DMS53 (cell line): ENCODE measurements around the gene BAIAP2.
A peak's percentile ranks its signal among the peaks of the same experiment; 100 is the strongest.

Experiments used
- DNase-seq: peaks from one replicate; lab custom pipeline; 2025; lab: John Stamatoyannopoulos, UW

BAIAP2 gene

DNA sequence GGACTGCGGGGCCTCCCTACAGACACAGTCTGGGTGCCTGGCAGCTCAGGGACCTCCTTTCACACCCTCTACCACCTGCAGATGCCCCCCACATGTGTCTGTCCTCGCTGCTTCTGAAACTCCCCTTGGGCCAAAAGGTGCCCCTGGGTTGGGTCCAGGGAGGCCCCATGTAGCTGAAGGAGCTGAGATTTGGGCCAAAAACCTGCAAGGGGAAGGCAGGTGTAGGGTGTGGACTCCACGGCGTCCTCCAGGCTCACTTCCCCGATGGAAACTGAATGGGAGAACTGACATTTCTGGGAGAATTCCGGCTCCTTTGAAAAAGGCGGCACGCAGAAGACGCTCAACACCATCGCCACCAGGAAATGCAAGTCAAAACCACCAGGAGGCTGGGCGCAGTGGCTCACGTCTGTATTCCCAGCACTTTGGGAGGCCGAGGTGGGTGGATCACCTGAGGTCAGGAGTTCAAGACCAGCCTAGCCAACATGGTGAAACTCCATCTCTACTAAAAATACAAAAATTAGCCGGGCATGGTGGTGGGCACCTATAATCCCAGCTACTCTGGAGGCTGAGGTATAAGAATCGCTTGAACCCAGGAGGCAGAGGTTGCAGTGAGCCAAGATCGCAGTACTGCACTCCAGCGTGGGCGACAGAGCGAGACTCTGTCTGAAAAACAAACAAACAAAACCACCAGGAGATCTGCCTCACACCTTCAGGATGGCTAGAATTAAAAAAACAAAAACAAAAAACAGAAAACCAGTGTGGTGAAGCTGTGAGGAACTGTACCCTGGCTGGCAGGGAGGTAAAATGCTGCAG, 13.2 kb upstream of the BAIAP2 start:
- no peak for DNase-seq

DNA sequence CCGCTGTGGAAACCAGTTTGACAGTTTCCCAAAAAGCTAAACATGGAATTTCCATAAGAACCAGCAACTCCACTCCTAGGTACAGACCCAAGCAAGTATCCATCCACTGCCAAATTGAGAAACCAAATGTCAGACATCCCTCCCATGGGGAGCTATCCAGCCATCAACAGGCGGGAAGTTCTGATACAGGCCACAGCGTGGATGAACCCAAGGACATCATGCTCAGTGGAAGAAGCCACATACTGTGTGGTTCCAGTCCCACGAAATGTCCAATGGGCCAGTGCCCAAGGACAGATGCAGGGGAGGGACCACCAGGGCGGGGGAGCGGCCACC, 12.6 kb upstream of the BAIAP2 start:
- DNase-seq = peak; percentile 33

DNA sequence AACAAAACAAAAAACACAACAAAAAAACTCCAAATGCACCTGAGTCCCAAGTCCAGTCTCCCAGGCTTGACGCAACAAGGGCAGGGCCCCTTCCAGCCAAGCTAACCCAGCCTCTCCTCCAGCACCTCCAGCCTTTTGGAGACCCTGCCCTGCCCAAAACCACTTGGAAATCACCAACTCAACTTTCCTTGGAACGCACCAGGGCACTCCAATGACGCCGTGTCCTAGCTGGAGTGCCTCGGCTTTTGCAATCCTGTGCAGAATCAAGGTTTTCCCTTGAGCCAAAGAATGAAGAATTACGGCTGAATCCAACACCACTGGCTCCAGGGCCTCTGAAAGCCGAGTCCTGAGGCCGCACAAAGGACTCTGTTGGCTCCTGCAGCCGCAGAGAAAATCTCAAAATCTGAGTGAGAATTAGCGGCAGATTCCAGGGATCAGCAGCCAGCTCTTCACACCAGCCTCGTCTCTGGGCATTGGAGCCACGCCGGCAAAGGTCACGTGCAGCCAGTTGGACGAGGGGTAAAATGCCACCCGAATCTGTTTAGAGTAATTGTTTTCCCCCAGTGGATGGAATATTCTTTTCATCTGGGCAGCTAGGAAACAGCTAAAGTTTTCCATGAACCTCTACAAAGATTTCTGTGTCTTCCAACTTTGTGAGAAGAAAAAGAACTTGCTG, 9.7 kb upstream of the BAIAP2 start:
- DNase-seq = no peak

DNA sequence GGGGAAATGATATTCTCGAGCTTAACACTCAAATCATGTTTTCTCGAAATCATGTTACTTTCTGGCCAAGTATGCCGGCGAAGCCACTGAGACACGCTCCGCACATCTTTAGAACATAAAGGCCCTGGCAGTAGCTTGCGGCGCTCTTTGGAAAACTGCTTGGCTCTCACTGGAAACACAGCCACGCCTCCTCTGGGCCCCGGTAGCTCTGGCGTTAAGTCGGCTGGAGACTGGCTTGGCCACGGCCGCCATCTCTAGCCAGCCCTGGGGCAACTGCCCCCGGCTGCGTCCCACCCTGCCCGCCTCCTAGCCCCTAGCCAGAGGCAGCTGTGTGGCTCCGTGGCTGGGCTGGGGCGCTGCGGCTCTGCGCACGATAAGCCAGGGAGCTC, 9.2 kb upstream of the BAIAP2 start:
- DNase-seq = no peak

DNA sequence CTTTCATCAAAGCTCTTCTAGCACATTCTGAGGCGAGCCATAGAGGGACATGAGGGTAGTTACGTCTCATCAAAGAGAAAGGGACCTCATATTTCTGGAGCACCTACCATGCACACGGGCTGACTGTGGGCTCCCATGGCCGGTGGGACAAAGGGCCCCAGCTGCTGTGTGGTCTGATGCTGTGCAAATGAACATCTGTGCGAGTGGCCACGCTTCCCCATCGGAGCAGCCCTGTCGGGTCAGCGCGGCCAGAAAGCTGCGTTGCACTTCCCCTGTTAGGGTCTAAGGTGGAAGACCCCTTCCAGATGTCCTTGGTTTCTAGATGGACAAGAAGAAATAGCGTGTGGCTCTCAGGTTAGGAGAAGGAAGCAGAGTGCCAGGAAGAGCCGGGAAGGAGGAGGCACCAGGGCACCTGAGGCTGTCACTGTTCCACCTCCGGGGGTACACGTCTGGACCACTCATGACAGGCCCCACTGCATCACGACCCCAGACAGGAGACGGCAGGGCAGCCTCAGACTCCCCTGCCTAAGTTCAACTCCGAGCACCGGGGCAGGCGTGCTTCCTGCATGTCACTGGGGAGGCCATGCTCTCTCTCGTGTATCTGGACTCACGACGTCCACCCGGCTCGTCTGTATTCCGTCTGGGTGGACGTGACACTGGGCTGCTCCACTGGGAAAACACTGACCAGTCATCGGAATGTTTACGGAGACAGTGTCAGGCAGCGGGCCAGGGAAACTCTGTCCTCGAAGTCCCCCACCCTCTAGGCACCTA, 8.5 kb upstream of the BAIAP2 start:
- no peak for DNase-seq

DNA sequence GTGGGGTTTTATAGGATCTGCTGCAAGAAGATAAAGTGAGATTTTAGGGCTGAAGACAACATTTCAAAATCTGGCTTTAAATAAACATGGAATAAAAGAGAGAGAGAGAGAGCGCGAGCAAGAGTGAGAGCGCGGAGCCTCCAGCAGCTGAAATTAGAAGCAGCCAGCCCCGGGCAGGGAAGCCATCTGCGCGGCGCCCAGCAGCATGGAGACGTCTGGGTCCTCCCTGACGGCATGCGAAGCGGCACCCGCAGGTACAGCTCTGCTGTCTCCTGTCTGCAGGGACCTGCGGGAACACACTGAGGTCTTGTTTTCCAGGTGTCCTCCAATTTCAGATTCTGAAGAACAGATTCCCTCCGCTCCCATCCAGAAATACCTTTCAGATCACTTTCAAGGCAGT, 7.9 kb upstream of the BAIAP2 start:
- peak; percentile 75 for DNase-seq

DNA sequence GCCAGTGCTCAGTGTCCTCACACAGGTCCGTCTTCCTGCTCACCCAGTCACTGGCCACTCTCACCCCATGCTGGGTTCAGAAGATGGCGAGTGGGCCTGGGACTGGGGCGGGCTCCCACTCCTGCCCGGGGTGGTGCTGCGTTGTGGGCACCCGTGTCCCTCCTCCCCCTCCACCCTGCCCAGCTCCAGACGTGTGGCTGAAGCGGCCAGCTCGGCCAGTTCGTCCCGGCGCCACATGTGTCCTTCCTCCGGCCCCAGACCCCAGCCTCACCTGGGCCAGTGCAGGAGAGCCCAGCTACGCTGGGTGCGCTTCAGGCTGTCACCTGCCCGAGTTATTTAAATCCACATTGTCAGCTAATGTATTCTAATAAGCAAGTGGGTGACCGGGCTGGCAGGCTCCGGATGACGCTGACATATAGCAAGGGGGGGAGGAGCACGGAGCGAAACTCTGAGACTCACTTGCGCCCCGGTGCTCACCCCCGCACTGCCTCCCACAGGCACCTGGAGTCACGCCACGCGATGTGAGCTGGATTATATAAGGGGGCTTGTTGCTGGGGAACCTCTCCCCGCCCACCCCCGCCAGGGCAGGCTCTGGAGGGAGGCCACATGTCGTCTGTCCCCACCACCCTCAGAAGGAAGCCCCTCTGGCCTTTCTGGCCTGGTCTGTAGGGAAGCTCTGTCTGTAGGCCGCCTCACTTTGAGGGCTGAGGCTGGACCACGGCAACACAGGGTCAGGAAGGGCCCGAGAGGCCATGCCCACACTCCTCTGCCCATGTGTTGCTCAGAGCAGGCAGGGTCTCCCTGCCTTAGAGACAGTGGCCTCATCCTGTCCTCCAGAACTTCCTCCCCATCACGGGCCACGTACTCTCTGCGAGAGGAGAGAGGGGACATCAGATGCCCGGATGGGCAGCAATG, 7.1 kb upstream of the BAIAP2 start:
- peak; percentile 80 for DNase-seq

DNA sequence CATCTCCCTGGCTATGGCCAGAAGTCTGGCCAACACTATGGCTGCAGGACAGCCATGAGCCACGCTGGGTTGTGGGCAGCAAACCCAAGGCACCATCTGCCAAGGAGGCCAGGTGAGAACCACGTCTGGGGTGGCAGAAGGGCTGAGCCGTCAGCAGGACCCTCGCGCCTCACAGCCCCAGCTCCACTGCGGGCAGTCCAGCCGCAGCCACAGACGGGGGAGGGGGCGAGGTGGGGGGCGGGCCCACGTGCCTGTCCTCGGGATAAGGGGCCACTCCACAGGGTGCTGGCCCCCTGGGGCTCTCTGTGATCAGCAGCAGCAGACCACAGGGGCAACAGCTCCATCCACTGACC, 6.5 kb upstream of the BAIAP2 start:
- no peak for DNase-seq

DNA sequence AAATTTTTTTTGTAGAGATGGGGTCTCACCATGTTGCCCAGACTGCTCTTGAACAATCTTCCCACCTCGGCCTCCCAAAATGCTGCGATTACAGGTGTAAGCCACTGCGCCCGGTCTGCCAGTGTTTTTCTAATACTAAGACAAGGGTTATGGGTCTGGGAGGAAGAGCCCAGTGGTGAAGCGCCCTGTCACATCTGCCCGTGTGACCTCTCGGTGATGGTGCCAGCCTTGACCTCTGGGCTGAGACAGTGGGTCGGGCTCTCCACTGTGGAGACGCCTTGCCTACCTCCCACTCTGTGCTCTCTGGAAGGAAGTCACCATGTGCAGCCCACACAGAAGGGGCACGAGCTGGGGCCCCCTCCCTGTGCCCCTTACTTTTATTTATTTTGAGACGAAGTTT, 5.1 kb upstream of the BAIAP2 start:
- no peak for DNase-seq

DNA sequence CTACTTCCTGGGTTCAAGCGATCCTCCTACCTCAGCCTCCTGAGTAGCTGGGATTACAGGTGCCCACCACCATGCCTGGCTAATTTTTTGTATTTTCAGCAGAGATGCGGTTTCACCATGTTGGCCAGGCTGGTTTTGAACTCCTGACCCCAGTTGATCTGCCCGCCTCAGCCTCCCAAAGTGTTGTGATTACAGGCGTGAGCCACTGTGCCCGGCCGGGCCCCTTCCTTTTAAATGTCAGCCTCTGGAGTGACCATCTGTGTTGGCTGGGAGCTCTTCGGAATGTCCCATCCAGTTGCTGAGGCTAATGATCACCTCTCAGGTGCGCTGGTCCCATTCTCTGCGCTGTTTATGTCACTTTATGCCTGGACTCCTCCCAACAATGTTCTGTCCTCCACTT, 4.6 kb upstream of the BAIAP2 start:
- peak; percentile 70 for DNase-seq

DNA sequence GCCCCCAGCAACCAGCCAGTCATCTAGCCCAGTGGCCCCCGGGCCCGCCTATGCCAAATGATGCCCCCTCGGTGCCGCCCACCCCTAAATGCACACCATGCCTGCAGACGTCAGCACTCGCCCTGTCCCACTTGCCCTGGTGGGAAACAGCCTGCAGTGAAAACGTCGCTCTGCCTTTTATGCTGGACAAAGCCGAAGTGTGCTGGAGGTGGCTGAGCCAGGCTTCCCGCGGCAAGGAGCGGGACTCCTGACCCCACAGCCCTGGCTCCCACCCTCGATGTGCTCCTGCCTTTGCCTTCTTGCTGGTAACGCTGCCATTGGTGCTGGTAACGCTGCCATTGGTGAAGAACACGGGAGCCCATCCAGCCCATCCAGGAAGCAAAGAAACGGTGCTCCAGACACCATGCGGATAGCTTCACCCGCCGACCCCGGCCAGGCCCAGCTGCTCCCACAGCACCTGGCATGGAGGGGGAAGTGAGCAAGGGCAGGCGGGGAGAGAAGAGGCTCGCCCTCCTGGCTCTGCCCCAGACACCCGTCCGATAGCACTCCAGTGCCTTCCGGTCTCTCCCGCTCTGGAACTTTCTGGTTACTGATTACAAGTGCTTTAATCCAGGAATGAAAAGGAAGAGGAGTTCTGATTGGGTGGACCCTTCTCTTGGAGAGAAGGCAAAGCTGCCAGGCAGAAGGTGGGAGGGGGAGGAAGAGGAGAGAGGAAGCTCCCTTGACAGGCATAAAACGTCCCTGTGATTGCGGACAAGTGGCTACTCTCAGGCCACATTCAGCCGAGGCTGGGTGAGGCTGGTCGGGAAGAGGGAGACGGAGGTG, 4.0 kb upstream of the BAIAP2 start:
- peak; percentile 93 for DNase-seq

DNA sequence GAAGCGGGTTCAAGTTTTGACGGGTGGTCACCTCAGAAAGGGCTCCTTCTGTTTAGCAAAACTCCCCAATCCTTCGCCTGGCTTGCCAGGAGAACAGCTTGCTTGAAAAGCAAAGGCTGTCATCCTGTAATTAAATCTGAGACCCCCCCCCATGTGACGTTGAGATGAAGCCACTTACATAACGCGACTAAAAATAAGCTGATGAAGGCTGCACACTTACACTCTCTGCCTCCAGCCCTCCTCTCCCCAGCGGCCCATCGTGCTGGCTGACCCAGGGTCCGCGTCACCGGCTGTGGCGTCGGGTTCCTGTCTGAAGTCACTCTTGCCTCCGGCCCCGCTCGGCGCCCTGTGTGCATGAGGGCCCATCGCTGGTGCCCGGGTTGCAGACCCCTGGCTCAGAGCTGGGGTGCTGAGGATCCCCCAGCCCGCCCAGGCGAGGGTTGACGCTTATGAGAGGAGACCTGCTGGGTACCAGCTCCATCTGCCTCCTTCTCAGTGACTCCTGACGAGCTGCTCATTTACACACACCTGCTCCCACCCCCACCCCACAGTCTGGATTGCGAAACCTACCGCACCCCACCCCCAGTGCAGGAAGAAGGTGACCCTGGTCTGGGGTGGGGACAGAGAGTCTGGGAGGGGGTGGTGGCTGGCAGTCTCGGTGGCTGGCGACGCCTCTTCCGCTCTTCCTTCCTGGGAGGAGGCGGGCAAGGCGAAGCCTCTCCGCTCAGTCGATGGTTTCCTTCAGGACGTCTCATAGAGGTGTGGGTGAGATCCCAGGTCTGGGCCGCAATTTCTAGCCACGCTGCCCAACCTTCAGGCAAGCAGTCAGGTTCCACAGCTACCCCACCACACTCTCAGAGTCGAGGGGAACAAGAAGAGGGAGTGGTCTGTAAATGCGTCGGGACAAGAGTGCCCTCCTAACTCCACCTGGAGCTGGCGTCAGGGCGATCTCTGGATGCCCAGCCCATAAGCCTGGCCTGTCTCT, 3.1 kb upstream of the BAIAP2 start:
- DNase-seq = no peak

DNA sequence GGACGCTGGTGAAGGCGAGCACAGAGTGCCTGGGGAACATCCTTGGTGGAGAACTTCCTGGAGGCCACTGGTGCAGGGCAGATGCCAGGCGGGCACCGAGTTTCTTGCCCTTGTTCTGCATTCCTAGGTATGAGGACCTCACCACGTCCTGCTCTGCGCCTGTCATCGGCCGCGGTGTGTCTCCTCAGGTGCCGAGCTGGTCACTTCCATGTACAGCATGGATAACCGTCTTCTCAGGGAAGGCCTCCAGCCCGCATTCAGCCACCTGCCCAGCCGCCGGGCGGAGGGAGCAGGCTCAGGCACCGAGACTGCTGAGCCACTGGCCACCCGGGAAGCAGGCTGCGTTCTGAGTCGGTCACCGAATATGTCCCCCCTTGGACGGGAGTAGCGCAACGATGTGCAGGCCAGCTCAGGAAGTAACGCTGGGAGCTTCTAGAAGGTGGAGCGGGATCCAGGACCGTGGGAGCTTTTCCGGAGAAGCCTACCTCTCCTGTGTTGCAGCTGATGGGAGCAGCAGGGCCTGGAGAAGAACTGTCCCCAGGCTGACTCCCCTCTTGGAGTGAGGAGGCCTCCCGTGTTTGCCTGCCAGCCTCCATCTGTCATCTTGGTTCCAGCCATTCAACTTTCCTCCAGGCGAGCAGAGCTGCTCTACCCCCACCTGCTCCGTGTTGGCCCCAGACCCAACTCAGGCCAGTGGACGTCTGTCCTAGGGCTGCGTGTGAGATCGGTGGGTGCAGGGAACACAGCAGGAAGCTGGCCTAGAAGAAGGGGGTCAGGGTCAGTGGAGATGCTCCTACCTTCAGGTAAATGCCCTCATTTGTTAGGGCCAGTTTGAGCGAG, 2.1 kb upstream of the BAIAP2 start:
- no peak for DNase-seq

DNA sequence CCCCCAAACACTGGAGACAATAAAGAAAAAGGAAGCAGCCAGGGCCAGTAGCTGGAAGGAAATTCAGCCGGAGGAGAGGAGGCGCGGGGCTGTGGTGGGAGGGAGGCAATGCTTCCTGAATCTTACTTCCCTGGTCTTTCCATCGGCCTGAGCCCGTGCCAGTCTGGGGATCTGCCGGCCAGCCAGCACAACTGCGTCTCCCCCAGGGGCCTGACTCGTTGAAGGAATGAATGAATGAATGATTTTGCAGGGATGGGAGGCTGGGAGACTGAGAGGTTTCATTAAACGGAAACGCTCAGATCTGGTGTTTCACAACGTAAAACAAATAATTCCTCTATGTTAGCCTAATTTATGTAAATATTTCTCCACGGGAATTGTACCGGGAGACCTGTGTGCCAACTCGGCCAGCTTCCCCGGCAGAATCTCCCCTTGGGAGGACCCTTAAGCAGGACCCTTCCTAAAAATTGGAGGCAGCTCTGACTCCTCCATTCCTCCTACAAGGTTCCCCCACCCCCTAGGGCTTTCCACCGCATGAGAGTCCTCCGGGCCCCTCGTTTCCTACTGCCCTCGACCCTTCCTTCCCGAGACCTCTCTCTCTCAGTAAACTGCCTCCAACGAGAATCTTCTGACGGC, 1.3 kb upstream of the BAIAP2 start:
- no peak for DNase-seq

DNA sequence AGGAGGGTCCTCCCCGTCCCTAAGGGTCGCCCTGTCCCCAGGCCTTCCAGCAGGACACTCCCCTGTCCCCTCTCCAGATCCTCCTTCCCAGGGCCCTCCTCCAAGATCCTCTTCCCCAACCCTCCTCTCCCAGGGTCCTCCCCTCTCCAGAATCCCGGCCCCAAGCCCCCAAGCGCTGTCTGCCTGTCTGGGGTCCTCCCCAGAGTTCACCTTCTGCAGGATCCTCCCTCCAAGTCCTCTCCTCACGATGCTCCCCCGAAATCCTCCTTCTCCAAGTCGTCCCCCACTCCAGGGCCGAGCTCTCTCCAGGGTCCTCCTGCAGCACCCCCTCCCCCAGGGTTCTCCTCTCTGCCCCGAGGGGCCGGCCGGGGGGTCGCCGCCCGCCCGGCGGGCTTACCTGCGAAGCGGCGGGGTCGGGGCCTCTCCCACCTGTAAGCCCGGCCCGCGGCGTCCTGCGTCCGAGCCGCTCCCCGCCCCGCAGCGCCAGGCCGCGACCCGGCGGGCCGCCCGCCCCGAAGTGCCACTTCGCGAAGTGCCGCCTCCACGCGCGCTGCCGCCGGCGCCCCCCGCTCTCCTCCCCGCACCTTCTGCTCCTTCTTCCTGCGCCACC, 678 bp upstream of the BAIAP2 start:
- peak; percentile 83 for DNase-seq

DNA sequence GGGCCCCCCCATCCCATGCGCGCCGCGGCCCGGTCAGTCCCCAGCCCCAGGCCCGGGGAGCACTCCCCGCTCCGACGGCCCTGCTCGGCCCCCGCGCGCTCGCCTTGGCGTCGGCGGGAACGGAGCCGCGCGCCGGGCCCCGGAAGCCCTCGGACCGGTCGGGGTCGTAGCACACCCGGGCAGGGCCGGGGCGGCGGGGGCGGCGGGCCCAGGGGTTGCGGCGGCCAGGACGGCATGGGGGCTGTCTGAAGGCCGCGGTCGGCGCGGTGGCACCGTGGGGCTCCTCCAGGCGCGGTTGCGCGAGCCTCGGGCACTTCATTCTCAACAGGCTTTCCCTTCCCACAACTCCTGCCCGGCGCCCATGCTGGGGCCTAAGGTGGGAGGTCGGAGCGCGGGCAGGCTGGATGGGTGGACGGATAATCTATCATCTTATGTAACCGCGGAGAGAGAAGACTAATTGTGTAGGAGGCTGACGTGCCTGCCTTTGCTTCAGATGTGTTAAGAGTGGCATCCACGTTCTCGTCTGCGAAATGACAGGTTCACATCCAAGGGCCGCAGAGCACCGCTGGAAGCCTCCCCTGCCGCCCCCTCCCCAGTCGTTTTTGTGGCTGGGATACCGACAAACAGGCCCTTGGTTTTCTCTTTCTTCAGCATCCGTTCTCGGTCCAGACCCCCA, 708 bp downstream of the BAIAP2 start:
- DNase-seq = peak; percentile 67

DNA sequence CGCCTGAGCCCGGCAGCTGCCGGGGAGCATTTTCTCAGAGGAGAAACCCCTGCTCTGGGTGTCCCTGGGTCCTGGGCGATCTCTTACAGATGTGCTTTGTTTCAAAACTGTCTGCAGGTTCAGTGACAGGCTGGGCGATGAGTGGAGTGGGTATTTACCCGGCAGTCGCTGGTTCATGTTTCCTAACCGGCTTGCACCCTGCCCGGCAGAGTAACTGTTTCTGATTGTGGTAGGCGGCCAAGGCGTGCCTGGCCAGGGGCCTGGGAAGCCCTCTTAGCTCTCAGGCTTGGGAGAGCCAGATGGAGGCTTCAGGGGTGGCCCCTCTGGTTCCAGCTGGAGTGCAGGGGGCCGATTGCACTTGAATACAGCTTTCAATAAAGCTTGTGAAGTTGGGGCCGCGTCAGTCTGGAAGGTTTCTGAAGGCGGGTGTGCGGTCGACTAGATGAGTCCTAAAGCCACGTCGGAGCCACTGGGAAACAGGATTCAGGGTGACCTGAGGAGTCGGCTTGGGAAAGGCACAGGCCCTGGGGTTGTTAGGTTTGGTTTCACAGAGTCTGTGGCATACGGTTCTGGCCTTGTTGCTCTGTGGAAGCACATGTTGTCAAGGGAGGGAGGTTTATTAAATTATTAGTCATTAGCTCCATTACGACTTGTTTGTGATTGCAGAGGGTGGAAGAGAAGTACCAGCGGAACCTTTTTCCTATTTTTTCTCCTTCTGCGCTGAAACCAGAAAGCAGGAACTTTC, 1.4 kb downstream of the BAIAP2 start:
- no peak for DNase-seq
